22Rv1 (cell line): Measurements from ENCODE around the gene HCFC1R1.

Experiments
- H3K27ac ChIP-seq: fragments of 450-650 bp; 2 replicates; pipeline ENCODE4 v1.5.1; 2017
- ZFX ChIP-seq: fragments of 450-650 bp; IDR thresholded peaks from 2 replicates; pipeline ENCODE4 v1.6.1; 2017; ENCODE audit warnings: antibody characterized with exemption, borderline replicate concordance
- TF ChIP-seq, protein P1 (sequence below): fragments of 450-650 bp; IDR thresholded peaks from 2 replicates; pipeline ENCODE4 v1.5.1; 2017; ENCODE audit warnings: mild to moderate bottlenecking

HCFC1R1 gene

DNA sequence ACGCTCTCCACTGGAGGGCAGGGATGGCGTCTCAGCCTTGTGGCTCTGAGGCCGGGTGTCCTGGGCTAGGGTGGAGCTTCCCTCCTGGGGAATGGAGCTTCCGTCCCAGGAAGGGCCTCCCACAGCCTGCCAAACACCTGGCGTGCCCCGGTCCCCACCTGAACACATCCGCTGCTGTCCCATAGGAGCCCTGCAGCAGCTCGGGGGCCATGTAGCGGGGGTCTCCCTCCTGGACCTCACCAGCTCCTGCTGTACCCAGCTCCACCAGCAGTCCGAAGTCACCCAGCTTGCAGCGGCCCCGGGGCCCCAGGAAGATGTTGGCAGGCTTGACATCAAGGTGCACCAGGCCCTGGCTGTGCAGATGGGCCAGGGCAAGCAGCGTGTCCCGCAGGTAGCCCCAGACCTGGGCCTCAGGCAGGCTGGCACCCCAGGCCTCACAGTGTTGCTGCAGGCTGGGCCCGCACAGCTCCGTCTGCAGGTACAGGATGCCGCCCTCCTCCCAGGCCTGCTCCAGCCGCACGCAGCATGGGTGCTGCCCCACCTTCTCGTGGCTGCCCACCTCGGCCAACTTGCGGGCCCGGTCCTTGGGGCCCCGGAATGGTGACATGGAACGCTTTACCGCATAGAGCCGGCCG lies 48.5 kb downstream of the HCFC1R1 start:
- peak overlapping the region; percentile 99 for H3K27ac ChIP-seq

DNA sequence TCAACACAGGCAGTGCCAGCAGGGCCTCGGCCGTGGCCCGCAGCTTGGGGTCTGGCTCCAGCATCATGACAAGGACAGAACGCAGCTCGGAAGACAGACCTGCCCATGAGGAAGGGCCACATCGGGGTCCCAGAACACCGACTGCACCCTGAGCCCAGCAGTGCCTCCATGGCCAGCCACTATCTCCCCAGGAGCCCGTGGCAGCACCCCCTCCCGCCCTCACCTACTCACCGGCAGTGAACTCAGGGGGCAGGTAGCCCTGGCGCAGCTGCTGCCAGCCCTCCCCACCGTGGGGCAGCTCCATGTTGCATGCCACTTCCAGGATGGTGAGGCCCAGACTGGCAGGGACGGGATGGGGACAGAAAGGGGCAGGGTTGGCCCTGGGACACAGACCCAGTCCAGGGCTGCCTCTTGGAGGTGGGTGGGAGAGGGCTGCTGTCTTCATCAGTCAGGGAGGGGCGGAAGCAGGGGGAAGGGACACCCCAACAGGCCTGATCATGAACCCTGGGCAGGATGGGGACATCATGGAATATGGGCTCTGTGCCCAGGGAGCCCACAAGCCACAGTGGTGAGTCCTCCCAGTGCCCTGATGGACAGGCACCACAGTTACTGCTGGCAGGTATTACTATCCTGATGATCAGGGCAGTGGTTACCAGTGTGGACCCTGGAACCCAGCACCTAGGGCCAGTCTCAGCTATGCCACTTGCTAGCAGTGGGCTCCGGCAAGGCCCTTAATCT lies 49.3 kb downstream of the HCFC1R1 start:
- H3K27ac ChIP-seq: peak overlapping the region; percentile 99
- TF ChIP-seq, protein P1, sequence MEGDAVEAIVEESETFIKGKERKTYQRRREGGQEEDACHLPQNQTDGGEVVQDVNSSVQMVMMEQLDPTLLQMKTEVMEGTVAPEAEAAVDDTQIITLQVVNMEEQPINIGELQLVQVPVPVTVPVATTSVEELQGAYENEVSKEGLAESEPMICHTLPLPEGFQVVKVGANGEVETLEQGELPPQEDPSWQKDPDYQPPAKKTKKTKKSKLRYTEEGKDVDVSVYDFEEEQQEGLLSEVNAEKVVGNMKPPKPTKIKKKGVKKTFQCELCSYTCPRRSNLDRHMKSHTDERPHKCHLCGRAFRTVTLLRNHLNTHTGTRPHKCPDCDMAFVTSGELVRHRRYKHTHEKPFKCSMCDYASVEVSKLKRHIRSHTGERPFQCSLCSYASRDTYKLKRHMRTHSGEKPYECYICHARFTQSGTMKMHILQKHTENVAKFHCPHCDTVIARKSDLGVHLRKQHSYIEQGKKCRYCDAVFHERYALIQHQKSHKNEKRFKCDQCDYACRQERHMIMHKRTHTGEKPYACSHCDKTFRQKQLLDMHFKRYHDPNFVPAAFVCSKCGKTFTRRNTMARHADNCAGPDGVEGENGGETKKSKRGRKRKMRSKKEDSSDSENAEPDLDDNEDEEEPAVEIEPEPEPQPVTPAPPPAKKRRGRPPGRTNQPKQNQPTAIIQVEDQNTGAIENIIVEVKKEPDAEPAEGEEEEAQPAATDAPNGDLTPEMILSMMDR: no peak
- TF ChIP-seq ZFX: no peak

More for the DNA sequence above, 48.5 kb downstream of the HCFC1R1 start:
- TF ChIP-seq, protein P1: no peak

DNA sequence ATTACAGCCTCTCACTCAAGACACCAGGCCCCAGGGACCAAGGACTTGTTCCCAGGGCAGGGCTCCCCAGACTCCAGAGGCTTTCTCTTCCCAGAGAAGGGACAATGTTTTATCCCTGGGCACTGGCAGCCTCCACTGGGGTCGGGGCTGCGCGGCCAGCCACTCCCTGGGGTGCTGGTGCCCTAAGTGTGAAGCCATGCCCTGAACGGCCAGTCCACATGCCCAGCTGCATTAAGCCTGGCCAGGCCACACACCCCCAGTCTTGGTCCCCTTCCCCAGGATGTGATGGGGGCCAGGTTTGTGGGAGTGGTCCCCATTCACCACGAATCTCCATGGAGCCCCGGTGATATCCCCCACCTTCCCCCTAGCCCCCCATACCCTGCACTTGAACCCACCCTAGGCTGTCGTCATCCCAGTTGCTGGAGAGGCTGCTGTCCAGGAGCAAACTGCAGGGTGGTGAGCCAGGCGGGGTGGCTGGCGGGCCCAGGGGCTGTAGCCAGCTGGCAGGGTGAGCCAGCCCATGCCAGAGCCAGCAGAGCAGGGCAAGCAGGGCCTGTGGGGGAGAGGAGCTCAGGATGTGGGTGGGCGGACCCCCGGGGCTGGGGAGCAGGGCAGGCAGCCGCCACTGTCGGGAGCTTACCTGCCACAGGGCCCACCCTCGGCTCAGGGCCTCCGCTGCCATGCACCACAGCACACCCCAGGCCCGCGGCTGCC lies 50.0 kb downstream of the HCFC1R1 start:
- no peak for TF ChIP-seq ZFX
- TF ChIP-seq, protein P1: no peak
- H3K27ac ChIP-seq: peak overlapping the region; percentile 99

DNA sequence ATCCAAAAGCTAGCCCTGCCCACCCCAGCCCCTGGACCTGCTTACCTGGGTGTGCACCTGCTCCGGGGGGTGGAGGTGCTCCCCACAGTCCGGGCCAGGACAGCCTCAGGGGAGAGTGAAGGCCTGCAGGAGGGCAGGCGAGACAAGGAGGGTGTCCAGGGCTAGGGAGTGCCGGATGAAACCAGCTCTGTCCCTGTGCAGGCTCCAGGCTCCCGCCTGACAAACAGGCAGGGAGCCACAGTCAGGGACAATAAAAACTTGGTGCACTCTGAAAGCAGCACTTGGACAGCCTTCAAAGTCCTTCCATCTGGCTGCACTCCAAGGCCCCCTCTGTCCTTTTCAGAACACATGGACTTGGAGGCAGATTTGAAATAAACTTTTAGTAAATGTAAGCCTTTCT lies 50.6 kb downstream of the HCFC1R1 start:
- H3K27ac ChIP-seq: peak overlapping the region; percentile 99

More for the DNA sequence above, 50.6 kb downstream of the HCFC1R1 start:
- TF ChIP-seq ZFX: no peak
- TF ChIP-seq, protein P1: no peak
